Left forelimb (tissue), 1 donor: ENCODE results near the gene GATA1.
"Not testable (repeated sequence)": the region's sequence is repeated elsewhere in the genome, so short reads cannot be mapped to it uniquely, and the experiment has no call there.

ENCODE experiments used
- DNase-seq: peaks from one replicate; pipeline ENCODE4 v3.0.0-alpha.2; 2018; ENCODE audit warnings: low spot score

The GATA1 gene

GRCh38 chrX:48815266-48815665, 28.9 kb downstream of the GATA1 start:
- no peak for DNase-seq

GRCh38 chrX:48816014-48816810, 29.8 kb downstream of the GATA1 start:
- no peak for DNase-seq

GRCh38 chrX:48818098-48818497, 31.7 kb downstream of the GATA1 start:
- no peak for DNase-seq

GRCh38 chrX:48818866-48819265, 32.5 kb downstream of the GATA1 start:
- no peak for DNase-seq

GRCh38 chrX:48819394-48819793, 33.0 kb downstream of the GATA1 start:
- not testable (repeated sequence) for DNase-seq

GRCh38 chrX:48823053-48823452, 36.7 kb downstream of the GATA1 start:
- DNase-seq = no peak

GRCh38 chrX:48824066-48824465, 37.7 kb downstream of the GATA1 start:
- DNase-seq = no peak

- no peak for DNase-seq
Measured at GRCh38 chrX:48826135-48826875, 39.9 kb downstream of the GATA1 start, which contains the start of gene ERAS. Gene ERAS, plus strand, starts transcription at chrX:48826513. Its CDS starts 2,611 bp downstream, at chrX:48829124.

- no peak for DNase-seq
Measured at GRCh38 chrX:48826876-48827653, 40.7 kb downstream of the GATA1 start.

GRCh38 chrX:48827654-48827968, 41.2 kb downstream of the GATA1 start:
- DNase-seq = no peak

GRCh38 chrX:48829016-48829735, 42.8 kb downstream of the GATA1 start:
- DNase-seq = no peak

GRCh38 chrX:48831136-48831908, 44.9 kb downstream of the GATA1 start:
- DNase-seq = no peak

- DNase-seq = no peak
Measured at GRCh38 chrX:48831909-48832291, 45.5 kb downstream of the GATA1 start.

GRCh38 chrX:48833542-48834138, 47.2 kb downstream of the GATA1 start:
- no peak for DNase-seq

GRCh38 chrX:48834383-48834709, 48.0 kb downstream of the GATA1 start:
- DNase-seq = no peak

- DNase-seq = no peak
Measured at GRCh38 chrX:48835524-48836329, 49.3 kb downstream of the GATA1 start, which contains the start of gene PCSK1N. Gene PCSK1N, minus strand, starts transcription at chrX:48835610. Its CDS starts 78 bp downstream, at chrX:48835532.

- DNase-seq = no peak
Measured at GRCh38 chrX:48839686-48840085, 53.3 kb downstream of the GATA1 start.
